GM19193 (cell line): ENCODE measurements around the gene PEX7.

Source experiments
- POLR2A ChIP-seq: IDR thresholded peaks from 4 replicates; pipeline ENCODE4 v1.6.1; 2011; ENCODE audit not compliant: insufficient read depth, insufficient read length; ENCODE audit errors: extremely low read depth

PEX7 gene

GRCh38 chr6:136787726-136788068 is 34.7 kb upstream of the PEX7 start:
- no peak for TF ChIP-seq POLR2A

- no peak for TF ChIP-seq POLR2A
Observed at GRCh38 chr6:136788069-136788902, 34.1 kb upstream of the PEX7 start.

- TF ChIP-seq POLR2A, result no peak
Observed at GRCh38 chr6:136790411-136791295, 31.7 kb upstream of the PEX7 start.

DNA sequence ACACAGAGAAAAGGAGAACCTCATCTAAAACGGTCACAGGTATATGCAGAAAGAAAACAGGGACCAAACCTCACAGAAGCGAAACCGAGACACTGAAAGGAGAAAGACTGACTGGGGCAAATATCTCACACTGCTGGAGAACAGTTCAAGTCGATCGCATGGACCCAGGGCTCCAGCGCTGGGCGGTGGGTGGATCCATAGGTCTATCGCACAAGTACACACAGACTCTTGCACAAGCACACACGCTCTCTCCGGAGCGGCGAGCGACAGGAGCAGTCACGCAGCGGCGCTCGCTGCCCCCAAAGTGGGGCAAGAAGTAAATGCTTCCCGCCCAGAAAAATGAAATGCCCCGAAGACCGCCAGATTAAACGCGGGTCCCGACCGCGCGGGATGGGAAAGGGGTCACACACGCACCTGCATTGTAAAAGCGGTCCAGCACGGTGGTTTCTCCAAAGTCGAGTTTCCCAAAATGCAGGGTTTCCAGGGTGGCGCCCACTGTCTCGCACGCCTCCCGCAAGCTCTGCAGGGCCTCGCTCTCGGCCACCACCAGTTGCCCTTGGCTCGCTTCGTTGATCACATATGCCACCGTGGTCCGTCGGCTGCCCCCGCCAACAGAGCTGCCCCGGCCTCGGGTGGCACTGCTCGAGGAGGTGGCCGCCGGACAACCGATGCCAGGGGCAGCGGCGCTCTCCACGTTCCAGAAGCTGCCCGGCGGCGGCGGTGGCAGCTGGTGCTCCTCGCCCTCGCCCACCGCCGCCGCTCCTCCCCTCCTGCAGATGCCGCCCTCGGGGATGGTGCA is 30.9 kb upstream of the PEX7 start:
- TF ChIP-seq POLR2A, result peak; percentile 86

DNA sequence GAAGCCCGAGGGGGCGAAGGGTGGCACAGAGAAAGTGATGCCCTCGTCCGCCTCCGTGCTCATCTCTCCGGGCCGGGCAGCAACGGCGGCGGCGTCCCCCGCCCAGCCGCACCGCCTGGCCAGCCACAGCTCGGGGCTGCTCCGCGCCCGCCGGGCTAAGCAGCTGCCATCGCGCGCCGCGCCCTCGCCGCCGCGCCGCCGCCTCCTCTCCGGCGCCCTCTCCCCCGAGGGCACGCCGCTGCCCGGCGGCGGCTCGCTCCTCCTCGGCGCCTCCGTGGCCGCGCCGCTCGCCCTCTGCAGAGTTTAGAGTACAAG is 30.3 kb upstream of the PEX7 start:
- no peak for TF ChIP-seq POLR2A

DNA sequence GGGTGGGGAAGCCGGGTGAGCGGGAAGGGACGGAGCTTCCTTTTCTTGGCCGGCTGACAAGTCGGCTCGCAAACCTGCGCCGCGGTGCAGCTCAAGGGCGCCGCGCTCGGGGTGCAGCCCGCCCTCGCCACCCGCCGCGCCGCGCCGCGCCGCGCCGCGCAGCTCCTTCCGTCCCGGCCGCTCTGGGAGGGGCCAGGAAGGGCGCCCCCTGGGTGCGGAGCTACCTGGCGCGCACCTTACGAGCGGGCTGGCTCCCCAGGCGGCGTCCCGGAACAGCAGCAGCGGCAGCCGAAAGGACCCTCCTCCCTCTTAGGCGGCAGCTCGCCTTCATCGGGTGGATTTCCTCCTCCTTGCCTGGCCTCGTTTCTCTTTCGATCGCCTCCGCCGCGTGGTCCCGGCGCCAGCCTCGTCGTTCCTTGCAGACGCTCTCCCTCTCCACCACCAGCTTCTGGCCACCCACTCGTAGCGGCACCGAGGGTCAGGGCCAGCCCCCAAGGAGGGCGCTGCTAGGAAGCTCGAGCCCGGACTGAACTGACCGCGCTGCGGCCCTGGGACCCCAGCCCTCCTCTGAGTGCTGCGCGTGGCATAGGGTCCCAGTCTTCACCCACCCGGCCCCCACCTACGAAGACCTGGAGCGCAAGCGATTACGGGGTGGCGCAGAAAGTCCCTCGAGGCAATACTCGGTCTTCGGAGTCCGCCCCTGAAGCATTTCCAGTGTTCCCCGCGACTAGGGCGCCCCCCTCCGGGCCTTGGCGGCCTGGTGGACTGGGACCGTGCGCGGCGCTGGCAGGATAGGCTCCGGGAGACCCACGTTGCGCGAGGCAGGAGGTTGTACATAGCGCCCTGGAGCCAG is 29.8 kb upstream of the PEX7 start, which contains the start of gene MAP3K5:
Gene MAP3K5, minus strand, starts transcription at position 68 of the 853 bp plus-strand sequence. CDS start 320 bp downstream, outside the sequence.
- TF ChIP-seq POLR2A, result peak; percentile 43

DNA sequence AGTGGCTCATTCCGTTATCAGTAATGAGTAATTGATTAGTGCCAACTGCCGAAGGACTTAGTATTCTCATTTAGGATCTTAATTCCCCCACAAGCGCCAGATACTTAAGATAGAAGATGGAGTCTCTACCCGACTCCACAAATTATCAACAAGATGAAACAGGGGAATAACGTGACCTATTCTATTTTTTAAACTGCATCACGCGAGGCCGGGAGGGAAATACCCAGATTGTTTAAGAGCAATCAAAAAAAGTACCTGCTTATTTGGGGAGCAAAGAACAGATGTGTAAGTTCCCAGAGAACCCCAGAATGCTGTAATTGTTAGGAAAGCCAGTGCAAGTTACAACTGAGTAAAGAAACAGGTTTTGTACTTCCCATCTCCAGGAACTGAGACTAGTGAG is 29.0 kb upstream of the PEX7 start:
- TF ChIP-seq POLR2A, result no peak

- no peak for TF ChIP-seq POLR2A
Observed at GRCh38 chr6:136795386-136795785, 27.0 kb upstream of the PEX7 start.

GRCh38 chr6:136795996-136796395 is 26.4 kb upstream of the PEX7 start:
- no peak for TF ChIP-seq POLR2A

DNA sequence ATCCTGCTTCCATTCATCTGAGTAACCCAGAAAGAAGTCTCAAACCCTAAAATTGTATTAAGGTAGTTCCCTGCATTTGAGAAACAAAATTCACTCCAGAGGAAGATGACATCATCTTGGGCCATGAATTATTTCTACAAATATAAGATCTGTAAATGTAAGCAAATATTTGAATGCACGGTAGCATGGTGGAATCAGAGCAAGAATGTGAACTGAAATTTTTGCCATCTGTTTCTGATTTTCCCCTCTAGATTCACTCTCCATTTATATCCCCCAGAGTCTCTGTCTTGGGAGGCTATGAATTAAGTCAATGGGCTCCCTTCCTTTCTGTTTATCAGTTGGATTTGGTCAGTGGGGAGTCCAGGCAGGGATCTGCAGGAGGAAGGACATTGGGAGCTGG is 24.3 kb upstream of the PEX7 start:
- TF ChIP-seq POLR2A, result no peak

- no peak for TF ChIP-seq POLR2A
Observed at GRCh38 chr6:136801581-136801980, 20.8 kb upstream of the PEX7 start.

- TF ChIP-seq POLR2A, result no peak
Observed at GRCh38 chr6:136803608-136804007, 18.8 kb upstream of the PEX7 start.

GRCh38 chr6:136809091-136809860 is 13.1 kb upstream of the PEX7 start:
- TF ChIP-seq POLR2A, result no peak
